Measurements from ENCODE around the gene USP48.
"Not testable (repeated sequence)": the region's sequence is repeated elsewhere in the genome, so short reads cannot be mapped to it uniquely, and the experiment has no call there.

The USP48 gene

GRCh38 chr1:21782868-21783678 is at the start of gene USP48:
USP48 (minus strand) TSS chr1:21783149; CDS start chr1:21782957, 192 bp downstream.
- DNase-seq = peak; percentile 84

- no peak for DNase-seq
Observed at GRCh38 chr1:21831454-21831970, 48.6 kb upstream of the USP48 start.

GRCh38 chr1:21830792-21831453 is 48.0 kb upstream of the USP48 start:
- DNase-seq = no peak

- DNase-seq = no peak
Observed at GRCh38 chr1:21829294-21829693, 46.3 kb upstream of the USP48 start.

- no peak for DNase-seq
Observed at GRCh38 chr1:21828506-21829210, 45.7 kb upstream of the USP48 start.

GRCh38 chr1:21828075-21828474 is 45.1 kb upstream of the USP48 start:
- no peak for DNase-seq

GRCh38 chr1:21827141-21827679 is 44.3 kb upstream of the USP48 start:
- DNase-seq = no peak

- not testable (repeated sequence) for DNase-seq
Observed at GRCh38 chr1:21826694-21827093, 43.7 kb upstream of the USP48 start.

- DNase-seq = no peak
Observed at GRCh38 chr1:21825393-21825792, 42.4 kb upstream of the USP48 start.

- no peak for DNase-seq
Observed at GRCh38 chr1:21824926-21825325, 42.0 kb upstream of the USP48 start.

- no peak for DNase-seq
Observed at GRCh38 chr1:21823980-21824702, 41.2 kb upstream of the USP48 start.

- no peak for DNase-seq
Observed at GRCh38 chr1:21823206-21823979, 40.4 kb upstream of the USP48 start.

GRCh38 chr1:21822349-21822748 is 39.4 kb upstream of the USP48 start:
- no peak for DNase-seq

- no peak for DNase-seq
Observed at GRCh38 chr1:21821385-21822019, 38.6 kb upstream of the USP48 start.

- no peak for DNase-seq
Observed at GRCh38 chr1:21820597-21821232, 37.8 kb upstream of the USP48 start.

- DNase-seq = no peak
Observed at GRCh38 chr1:21818656-21819055, 35.7 kb upstream of the USP48 start.

GRCh38 chr1:21816602-21817302 is 33.8 kb upstream of the USP48 start:
- DNase-seq = no peak

GRCh38 chr1:21815724-21816321 is 32.9 kb upstream of the USP48 start:
- DNase-seq = no peak

- no peak for DNase-seq
Observed at GRCh38 chr1:21814981-21815582, 32.1 kb upstream of the USP48 start.
